Measurements from ENCODE around the gene SPATA2.

SPATA2 gene

GRCh38 chr20:49928411-49929141 is 13.2 kb upstream of the SPATA2 start:
- peak; percentile 83 to 88 for DNase-seq

DNA sequence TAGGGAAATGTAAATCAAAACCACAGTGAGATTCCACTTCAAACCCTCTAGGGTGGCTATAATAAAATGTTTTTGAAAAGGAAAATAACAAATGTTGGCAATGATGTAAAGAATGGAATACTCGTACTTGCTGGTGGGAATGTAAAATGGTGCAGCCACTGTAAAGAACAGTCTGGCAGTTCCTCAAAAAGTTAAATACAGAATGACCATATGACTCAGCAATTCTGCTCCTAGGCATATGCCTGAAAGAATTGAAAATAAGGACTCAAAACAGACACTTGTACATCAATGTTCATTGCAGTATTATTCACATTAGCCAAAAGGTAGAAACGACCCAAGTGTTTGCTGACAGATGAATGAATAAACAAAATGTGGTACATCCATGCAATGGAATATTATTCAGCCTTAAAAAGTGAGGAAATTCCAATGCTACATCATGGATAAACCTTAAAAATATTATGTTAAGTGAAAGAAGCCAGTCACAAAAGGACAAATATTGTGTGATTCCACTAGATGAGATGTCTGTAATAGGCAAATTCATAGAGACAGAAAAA is 10.6 kb upstream of the SPATA2 start:
- no peak for DNase-seq

DNA sequence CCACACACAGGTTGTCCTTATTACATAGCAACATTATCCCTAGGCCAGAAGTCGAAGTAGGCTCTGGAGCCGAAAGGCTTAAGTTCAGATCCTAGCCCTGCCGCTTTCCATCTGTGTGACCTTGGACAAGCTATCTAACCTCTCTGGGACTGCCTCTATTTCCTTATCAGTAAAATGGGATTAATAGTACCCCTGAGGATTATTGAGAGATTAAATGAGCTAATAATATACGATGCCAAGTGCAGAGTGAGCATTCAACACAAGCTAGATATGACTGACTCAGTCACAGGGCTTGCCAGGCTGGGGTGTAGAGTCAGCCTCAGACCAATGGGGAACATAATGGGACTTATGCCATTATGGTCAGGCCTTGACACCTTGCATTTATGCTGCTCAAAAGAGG is 8.9 kb upstream of the SPATA2 start:
- no peak for DNase-seq

- no peak for DNase-seq
Measured at GRCh38 chr20:49919461-49919860, 4.1 kb upstream of the SPATA2 start.

GRCh38 chr20:49919009-49919408 is 3.7 kb upstream of the SPATA2 start:
- DNase-seq, result no peak

GRCh38 chr20:49918446-49918845 is 3.1 kb upstream of the SPATA2 start:
- DNase-seq, result no peak

GRCh38 chr20:49916146-49917002 is 1.0 kb upstream of the SPATA2 start:
- no peak for DNase-seq

- no peak for DNase-seq
Measured at GRCh38 chr20:49915118-49915379, 280 bp downstream of the SPATA2 start.

GRCh38 chr20:49914310-49915117 is 815 bp downstream of the SPATA2 start:
- no peak for DNase-seq

- no peak for DNase-seq
Measured at GRCh38 chr20:49913399-49914047, 1.8 kb downstream of the SPATA2 start.

DNA sequence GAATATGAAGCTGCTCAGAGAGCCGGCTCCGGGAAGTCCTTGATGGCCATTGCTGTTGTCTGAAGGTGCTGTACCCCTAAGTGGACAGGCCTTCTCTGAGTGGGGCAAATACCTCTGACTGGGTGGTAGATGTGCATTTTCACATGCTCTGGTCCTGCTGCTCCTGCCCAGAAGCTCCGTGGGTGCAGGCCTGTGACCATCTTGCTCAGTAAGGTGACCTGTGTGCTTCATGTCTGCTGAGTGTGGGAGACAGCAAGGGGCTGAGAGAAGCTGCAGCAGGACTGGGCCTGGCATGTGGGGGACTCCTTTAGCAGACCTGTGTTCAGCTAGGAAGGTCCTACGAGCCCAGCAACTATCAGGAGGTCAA is 5.0 kb downstream of the SPATA2 start:
- DNase-seq, result no peak

- no peak for DNase-seq
Measured at GRCh38 chr20:49909499-49910339, 5.6 kb downstream of the SPATA2 start.

- no peak for DNase-seq
Measured at GRCh38 chr20:49908258-49908565, 7.1 kb downstream of the SPATA2 start.

DNA sequence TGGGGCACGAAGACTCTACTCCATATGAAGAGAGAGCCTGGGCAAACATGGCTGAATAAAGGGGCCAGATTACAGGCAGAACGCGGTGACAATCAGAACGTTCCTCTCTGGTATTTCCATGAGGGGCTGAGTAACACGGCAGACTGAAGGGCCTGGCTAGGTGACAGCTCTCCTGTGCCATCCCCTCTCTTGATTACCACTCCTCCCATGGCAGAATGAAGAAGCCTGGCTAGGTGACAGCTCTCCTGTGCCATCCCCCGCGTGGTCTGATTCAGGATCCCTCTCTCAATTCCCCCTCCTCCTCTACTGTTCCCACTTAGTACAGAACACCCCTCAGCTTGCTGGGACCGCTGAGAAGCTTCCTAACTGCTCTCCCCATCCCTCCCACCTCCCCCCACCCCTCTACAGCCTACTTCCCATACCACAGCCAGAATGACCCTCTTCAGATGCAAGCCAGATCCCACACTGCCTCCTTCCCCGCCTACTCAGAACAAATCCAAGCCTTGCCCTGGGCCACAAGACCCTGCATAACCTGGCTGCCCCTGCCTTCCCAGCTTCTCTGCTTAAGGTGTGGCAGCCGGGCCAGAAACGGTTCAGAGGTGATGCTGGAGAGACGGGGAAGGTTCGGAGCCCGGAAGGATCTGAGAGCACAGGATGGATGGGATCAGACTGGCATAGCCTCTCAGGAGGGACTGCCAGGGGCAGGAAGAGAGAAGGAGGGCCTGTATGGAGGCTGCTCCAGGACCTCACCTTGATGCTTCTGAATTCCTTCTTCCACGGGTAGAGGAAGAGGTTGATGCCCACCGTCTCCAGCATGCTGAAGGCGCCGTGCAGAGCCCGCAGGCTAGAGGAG is 7.7 kb downstream of the SPATA2 start:
- no peak for DNase-seq

DNA sequence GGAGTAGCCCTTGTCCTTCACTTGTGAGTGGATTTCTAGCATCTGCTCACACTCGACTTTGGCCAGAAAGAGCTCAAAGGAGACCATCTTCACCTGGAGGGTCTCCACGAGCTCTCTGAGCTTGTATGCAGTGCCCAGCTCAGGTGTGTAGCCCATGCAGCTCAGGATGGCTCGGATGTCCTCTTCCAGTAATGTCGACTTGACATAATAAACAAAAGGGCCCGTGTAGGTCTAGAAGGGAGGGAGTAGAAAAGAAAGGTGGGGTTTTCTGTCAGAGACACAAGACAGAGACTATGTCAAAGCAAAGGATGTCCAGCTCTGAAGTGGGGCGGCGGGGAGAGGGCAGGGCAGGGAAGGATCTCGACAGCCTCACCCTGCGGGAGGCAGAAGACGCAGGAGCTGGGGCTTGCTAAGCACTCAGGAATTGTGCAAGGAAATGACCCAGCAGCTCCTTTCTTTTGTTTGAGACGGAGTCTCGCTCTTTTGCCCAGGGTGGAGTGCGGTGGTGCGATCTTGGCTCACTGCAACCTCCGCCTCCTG is 8.6 kb downstream of the SPATA2 start:
- DNase-seq, result no peak

GRCh38 chr20:49906101-49906604 is 9.2 kb downstream of the SPATA2 start:
- DNase-seq, result no peak

DNA sequence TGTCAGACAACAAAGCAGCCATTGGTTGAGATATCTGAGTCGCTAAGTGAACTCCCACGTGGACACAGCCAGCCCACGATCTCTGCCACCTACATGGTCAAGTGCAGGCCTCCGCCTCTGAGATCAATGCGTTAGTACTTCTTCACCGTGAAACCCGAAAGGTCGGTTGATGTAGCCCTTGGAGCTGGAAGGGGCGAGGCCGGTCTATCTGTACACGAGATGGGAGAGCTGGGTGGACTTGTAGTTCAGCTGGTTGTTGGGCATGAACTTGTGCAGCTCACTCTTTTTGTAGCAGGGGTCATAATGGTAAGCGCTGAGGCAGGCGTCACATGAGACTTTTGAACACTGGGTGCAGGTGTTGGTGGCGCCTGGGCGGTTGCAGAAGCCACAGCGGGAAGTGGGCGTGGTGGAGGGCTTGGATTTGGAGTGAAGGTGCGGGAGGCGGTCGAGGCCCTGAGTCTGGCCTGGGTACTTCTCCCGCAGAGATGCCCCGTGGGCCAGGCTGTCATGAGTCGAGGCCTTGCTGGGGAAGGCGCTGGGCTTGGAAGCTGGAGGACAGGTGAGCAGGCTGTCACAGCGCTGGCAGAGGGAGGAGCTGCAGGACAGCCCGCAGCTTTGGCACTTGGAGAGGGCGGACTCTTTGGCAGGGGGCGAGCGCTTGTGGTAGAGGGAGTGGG is 9.8 kb downstream of the SPATA2 start:
- no peak for DNase-seq

DNA sequence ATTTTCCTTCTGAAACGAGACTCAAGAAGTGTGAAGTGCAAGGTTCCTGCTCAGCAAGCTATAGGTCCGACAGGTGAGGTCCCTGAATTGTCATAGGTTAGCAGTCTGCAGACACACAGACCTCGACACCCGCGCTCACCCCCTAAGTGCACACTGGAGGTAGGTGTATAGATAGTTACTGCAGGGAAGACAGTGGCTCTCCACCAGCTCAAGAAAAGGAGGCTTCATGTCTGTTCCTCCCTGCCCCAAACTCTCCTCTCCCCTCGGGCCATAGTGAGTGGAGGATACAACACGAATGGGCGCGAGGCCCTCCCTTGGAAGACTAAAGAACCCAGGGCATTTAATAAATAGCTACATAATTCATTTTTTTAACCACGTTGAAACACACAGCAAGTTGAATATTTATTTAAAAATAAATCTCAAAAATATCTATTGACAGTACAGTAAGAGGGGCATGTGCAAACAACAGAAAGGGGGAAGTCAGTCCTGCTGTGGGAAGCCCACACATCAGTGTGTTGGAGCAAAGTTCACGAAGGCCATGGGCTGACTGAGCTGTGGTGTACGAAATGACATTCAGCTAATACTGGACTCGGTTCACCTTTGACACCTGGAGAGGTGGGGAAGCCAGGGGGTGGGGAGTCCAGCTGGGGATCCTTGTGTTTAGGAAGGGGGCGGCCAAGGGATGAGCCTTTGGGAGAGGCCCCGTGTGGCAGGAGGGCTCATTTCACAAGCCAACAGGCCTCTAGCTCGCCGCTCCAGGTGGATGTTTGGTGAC is 10.7 kb downstream of the SPATA2 start:
- no peak for DNase-seq

DNA sequence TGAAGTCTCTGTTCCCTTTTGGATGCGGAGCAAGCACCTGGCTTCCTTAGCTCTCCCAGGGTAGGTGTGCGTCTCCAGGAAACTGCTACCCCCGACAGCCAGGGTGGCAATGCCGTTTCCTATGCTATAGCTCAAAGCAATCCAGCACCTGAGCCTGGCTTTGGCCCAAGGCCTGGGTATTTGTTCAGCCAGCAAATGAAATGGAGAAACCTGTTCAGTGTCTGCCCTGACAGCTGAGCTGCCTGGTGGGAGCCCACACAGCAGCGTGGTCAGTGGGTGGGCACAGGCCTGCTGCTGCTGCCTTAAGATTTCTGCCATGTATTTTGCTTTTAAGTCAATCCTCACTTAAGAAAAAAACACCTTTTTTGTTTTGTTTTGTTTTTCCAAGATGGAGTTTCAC is 13.7 kb downstream of the SPATA2 start:
- DNase-seq, result no peak

Data from stimulated activated CD4-positive, alpha-beta T cell treated with anti-CD3 and anti-CD28 coated beads, Interleukin-2, amount 100 ng/mL, for 24 hours (primary cell).